ENCODE data around the gene NUP210.
A peak's percentile ranks its signal among the peaks of the same experiment; 100 is the strongest.

The NUP210 gene

GRCh38 chr3:13406190-13406589 is 13.9 kb downstream of the NUP210 start:
- Histone ChIP-seq H2AK5ac (ENCODE audit: low read depth, low read length) (no peak overlapping the region), H4K8ac (ENCODE audit: low read depth, low read length) (no peak overlapping the region), H3K4me1 (ENCODE audit: control insufficient read depth in 2 of 2, insufficient read depth in 1 of 2, low read depth in 1 of 2, low read length in 2 of 2) (peaks cover 11% of the 10 kb centered on the region in 2 donors), H3K9ac (ENCODE audit: low read depth, low read length, poor library complexity) (no peak overlapping the region), H3K23ac (ENCODE audit: low read depth, low read length, poor library complexity) (no peak overlapping the region), H2BK120ac (ENCODE audit: low read depth, low read length) (no peak overlapping the region), H2AFZ (ENCODE audit: low read length) (no peak overlapping the region), H3K14ac (ENCODE audit: low read length) (no peak overlapping the region), H2BK15ac (ENCODE audit: low read length) (no peak overlapping the region), H4K91ac (ENCODE audit: low read depth, low read length, poor library complexity) (no peak overlapping the region), H3K27ac (replicated peaks; ENCODE audit: low read length) (no peak overlapping the region), H3K27me3 (ENCODE audit: control insufficient read depth in 3 of 3, insufficient read depth in 3 of 3, low read depth in 1 of 3, low read length in 3 of 3) (no peaks in the 10 kb centered on the region), H3K4me2 (ENCODE audit: insufficient read depth, low read length, poor library complexity, severe bottlenecking) (no peak overlapping the region), H2BK12ac (ENCODE audit: low read length) (no peak overlapping the region), H3K4me3 (ENCODE audit: low read length in 2 of 2) (peak overlapping the region in 1 of 2 donors; percentile 2), H3K4ac (ENCODE audit: low read length) (no peak overlapping the region), H3K36me3 (replicated peaks in 1 of 2; ENCODE audit: control insufficient read depth in 2 of 2, insufficient read depth in 2 of 2, low read length in 2 of 2) (peaks cover 0 to 8% of the 10 kb centered on the region in 2 donors), H3K18ac (ENCODE audit: low read length) (no peak overlapping the region), H3K9me3 (replicated peaks in 1 of 2; ENCODE audit: control insufficient read depth in 2 of 2, insufficient read depth in 1 of 2, low read depth in 1 of 2, low read length in 2 of 2) (peaks cover 19 to 24% of the 10 kb centered on the region in 2 donors), H2BK5ac (ENCODE audit: low read length) (no peak overlapping the region), H3K79me1 (ENCODE audit: low read depth, low read length) (peaks cover 8% of the 10 kb centered on the region)
- DNase-seq (ENCODE audit: low spot score) = no peak
- WGBS, 2 donors (ENCODE audit: extremely low coverage in 2 of 2, insufficient read length in 2 of 2, insufficient replicate concordance in 1 of 2) = no CpG with 5 or more reads among the region's 5 CpGs

GRCh38 chr3:13405614-13406013 is 14.5 kb downstream of the NUP210 start:
- no CpG with 5 or more reads among the region's 1 CpG for WGBS, 2 donors (ENCODE audit: extremely low coverage in 2 of 2, insufficient read length in 2 of 2, insufficient replicate concordance in 1 of 2)
- Histone ChIP-seq H2BK15ac (ENCODE audit: low read length) (no peak overlapping the region), H3K9ac (ENCODE audit: low read depth, low read length, poor library complexity) (no peak overlapping the region)

DNA sequence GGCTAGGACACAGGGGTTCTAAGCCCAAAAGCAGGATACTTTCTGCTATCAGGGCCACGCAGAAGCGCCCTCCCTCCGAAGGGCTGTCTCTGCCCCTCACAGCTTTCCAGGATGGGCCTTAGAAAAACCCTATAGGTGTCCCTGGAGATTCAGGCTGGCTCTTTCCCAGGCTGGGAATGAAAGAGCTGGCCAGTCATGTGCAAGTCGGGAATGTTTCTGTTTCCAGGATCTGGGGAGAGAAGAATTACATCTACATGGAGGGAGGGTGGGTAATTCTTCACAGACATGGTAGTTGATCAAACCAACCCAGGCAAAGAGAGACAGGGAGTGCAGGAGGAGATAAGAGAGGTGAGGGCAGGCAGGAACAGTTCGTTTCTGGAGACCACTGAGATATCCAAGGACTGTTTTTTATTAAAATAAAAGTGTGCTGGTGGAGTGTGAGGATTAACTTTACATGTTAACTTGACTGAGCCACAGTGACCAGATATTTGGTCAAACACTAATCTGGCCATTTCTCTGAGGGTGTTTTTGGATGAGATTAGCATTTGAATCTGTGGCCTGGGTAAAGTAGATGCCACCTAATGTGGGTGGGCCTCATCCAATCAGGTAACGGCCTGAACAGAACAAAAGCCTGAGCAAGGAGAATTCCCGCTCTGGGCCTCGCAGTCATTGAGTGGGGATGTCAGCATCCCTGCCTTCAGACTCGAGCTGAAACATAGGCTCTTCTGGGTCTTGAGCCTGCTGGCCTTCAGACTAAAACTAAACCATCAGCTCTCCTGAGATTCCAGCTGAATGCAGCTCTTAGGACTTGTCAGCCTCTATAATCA is 15.3 kb downstream of the NUP210 start:
- Histone ChIP-seq H2BK12ac (ENCODE audit: low read length) (no peak overlapping the region), H3K23ac (ENCODE audit: low read depth, low read length, poor library complexity) (no peak overlapping the region), H3K4ac (ENCODE audit: low read length) (no peak overlapping the region), H3K14ac (ENCODE audit: low read length) (no peak overlapping the region), H4K8ac (ENCODE audit: low read depth, low read length) (no peak overlapping the region), H3K18ac (ENCODE audit: low read length) (no peak overlapping the region), H3K79me1 (ENCODE audit: low read depth, low read length) (peaks cover 8% of the 10 kb centered on the region), H2AFZ (ENCODE audit: low read length) (no peak overlapping the region), H3K9me3 (replicated peaks in 1 of 2; ENCODE audit: control insufficient read depth in 2 of 2, insufficient read depth in 1 of 2, low read depth in 1 of 2, low read length in 2 of 2) (peaks cover 19 to 24% of the 10 kb centered on the region in 2 donors), H3K36me3 (replicated peaks in 1 of 2; ENCODE audit: control insufficient read depth in 2 of 2, insufficient read depth in 2 of 2, low read length in 2 of 2) (peaks cover 0 to 8% of the 10 kb centered on the region in 2 donors), H2AK5ac (ENCODE audit: low read depth, low read length) (no peak overlapping the region), H3K27me3 (ENCODE audit: control insufficient read depth in 3 of 3, insufficient read depth in 3 of 3, low read depth in 1 of 3, low read length in 3 of 3) (no peaks in the 10 kb centered on the region), H2BK15ac (ENCODE audit: low read length) (no peak overlapping the region), H3K27ac (replicated peaks; ENCODE audit: low read length) (peak overlapping the region; percentile 9), H3K4me3 (ENCODE audit: low read length in 2 of 2) (no peak overlapping the region), H3K9ac (ENCODE audit: low read depth, low read length, poor library complexity) (no peak overlapping the region), H2BK5ac (ENCODE audit: low read length) (no peak overlapping the region), H4K91ac (ENCODE audit: low read depth, low read length, poor library complexity) (no peak overlapping the region), H3K4me1 (ENCODE audit: control insufficient read depth in 2 of 2, insufficient read depth in 1 of 2, low read depth in 1 of 2, low read length in 2 of 2) (peaks cover 11% of the 10 kb centered on the region in 2 donors), H2BK120ac (ENCODE audit: low read depth, low read length) (no peak overlapping the region), H3K4me2 (ENCODE audit: insufficient read depth, low read length, poor library complexity, severe bottlenecking) (no peak overlapping the region)
- no peak for DNase-seq (ENCODE audit: low spot score)
- WGBS, 2 donors (ENCODE audit: extremely low coverage in 2 of 2, insufficient read length in 2 of 2, insufficient replicate concordance in 1 of 2) = no CpG with 5 or more reads among the region's 9 CpGs

More at GRCh38 chr3:13405614-13406013, 14.5 kb downstream of the NUP210 start:
- H2BK12ac ChIP-seq (ENCODE audit: low read length) = no peak overlapping the region
- no peak for DNase-seq (ENCODE audit: low spot score)
- no peak overlapping the region for H4K91ac ChIP-seq (ENCODE audit: low read depth, low read length, poor library complexity)
- no peak overlapping the region for H3K18ac ChIP-seq (ENCODE audit: low read length)
- no peak overlapping the region for H3K27ac ChIP-seq (replicated peaks; ENCODE audit: low read length)
- H3K4me2 ChIP-seq (ENCODE audit: insufficient read depth, low read length, poor library complexity, severe bottlenecking) = no peak overlapping the region
- H3K36me3 ChIP-seq (replicated peaks in 1 of 2; ENCODE audit: control insufficient read depth in 2 of 2, insufficient read depth in 2 of 2, low read length in 2 of 2) = peaks cover 0 to 8% of the 10 kb centered on the region in 2 donors
- peaks cover 11% of the 10 kb centered on the region in 2 donors for H3K4me1 ChIP-seq (ENCODE audit: control insufficient read depth in 2 of 2, insufficient read depth in 1 of 2, low read depth in 1 of 2, low read length in 2 of 2)
- H3K79me1 ChIP-seq (ENCODE audit: low read depth, low read length) = peaks cover 8% of the 10 kb centered on the region
- no peak overlapping the region for H4K8ac ChIP-seq (ENCODE audit: low read depth, low read length)
- no peak overlapping the region for H3K4ac ChIP-seq (ENCODE audit: low read length)
- no peak overlapping the region for H2AFZ ChIP-seq (ENCODE audit: low read length)
- H3K4me3 ChIP-seq (ENCODE audit: low read length in 2 of 2) = no peak overlapping the region
- no peak overlapping the region for H2AK5ac ChIP-seq (ENCODE audit: low read depth, low read length)
- peaks cover 19 to 24% of the 10 kb centered on the region in 2 donors for H3K9me3 ChIP-seq (replicated peaks in 1 of 2; ENCODE audit: control insufficient read depth in 2 of 2, insufficient read depth in 1 of 2, low read depth in 1 of 2, low read length in 2 of 2)
- no peak overlapping the region for H2BK5ac ChIP-seq (ENCODE audit: low read length)
- no peak overlapping the region for H3K14ac ChIP-seq (ENCODE audit: low read length)
- H3K23ac ChIP-seq (ENCODE audit: low read depth, low read length, poor library complexity) = no peak overlapping the region
- H3K27me3 ChIP-seq (ENCODE audit: control insufficient read depth in 3 of 3, insufficient read depth in 3 of 3, low read depth in 1 of 3, low read length in 3 of 3) = no peaks in the 10 kb centered on the region
- H2BK120ac ChIP-seq (ENCODE audit: low read depth, low read length) = no peak overlapping the region

DNA sequence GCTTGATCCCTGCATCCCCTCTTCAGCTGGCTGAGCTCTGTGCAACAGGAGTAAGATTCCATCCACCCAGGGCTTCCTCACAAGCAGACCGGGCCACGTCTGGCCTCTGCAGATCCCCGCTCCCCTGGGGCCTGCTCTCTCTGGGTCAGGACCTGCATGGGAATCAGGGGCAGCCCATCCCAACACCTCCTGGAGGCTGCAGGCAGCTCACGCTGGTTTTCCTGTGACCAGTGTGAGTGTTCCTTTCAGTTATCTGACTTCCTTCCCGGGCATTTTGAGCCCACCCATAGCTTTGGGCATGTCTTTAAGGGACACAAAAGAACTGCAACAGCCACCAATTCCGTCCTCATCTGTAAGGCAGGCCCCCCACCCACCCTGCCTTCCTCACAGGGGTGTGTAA is 16.3 kb downstream of the NUP210 start:
- H3K18ac ChIP-seq (ENCODE audit: low read length) = peak overlapping the region; percentile 68
- H3K9ac ChIP-seq (ENCODE audit: low read depth, low read length, poor library complexity) = peak overlapping the region; percentile 7
- H2BK15ac ChIP-seq (ENCODE audit: low read length) = no peak overlapping the region
- H3K14ac ChIP-seq (ENCODE audit: low read length) = no peak overlapping the region
- H2AFZ ChIP-seq (ENCODE audit: low read length) = peak overlapping the region; percentile 26
- DNase-seq (ENCODE audit: low spot score) = no peak
- H3K27me3 ChIP-seq (ENCODE audit: control insufficient read depth in 3 of 3, insufficient read depth in 3 of 3, low read depth in 1 of 3, low read length in 3 of 3) = no peaks in the 10 kb centered on the region
- peak overlapping the region; percentile 63 for H3K27ac ChIP-seq (replicated peaks; ENCODE audit: low read length)
- no peak overlapping the region for H3K4me2 ChIP-seq (ENCODE audit: insufficient read depth, low read length, poor library complexity, severe bottlenecking)
- no CpG with 5 or more reads among the region's 6 CpGs for WGBS, 2 donors (ENCODE audit: extremely low coverage in 2 of 2, insufficient read length in 2 of 2, insufficient replicate concordance in 1 of 2)
- H3K36me3 ChIP-seq (replicated peaks in 1 of 2; ENCODE audit: control insufficient read depth in 2 of 2, insufficient read depth in 2 of 2, low read length in 2 of 2) = peaks cover 2 to 8% of the 10 kb centered on the region in 2 donors
- H4K91ac ChIP-seq (ENCODE audit: low read depth, low read length, poor library complexity) = no peak overlapping the region
- H2BK12ac ChIP-seq (ENCODE audit: low read length) = no peak overlapping the region
- peaks cover 15 to 17% of the 10 kb centered on the region in 2 donors for H3K9me3 ChIP-seq (replicated peaks in 1 of 2; ENCODE audit: control insufficient read depth in 2 of 2, insufficient read depth in 1 of 2, low read depth in 1 of 2, low read length in 2 of 2)
- no peak overlapping the region for H2BK120ac ChIP-seq (ENCODE audit: low read depth, low read length)
- H2BK5ac ChIP-seq (ENCODE audit: low read length) = no peak overlapping the region
- peak overlapping the region; percentile 29 for H2AK5ac ChIP-seq (ENCODE audit: low read depth, low read length)
- H3K79me1 ChIP-seq (ENCODE audit: low read depth, low read length) = peaks cover 11% of the 10 kb centered on the region
- no peak overlapping the region for H3K23ac ChIP-seq (ENCODE audit: low read depth, low read length, poor library complexity)
- no peak overlapping the region for H4K8ac ChIP-seq (ENCODE audit: low read depth, low read length)
- H3K4me1 ChIP-seq (ENCODE audit: control insufficient read depth in 2 of 2, insufficient read depth in 1 of 2, low read depth in 1 of 2, low read length in 2 of 2) = peaks cover 11% of the 10 kb centered on the region in 2 donors
- H3K4me3 ChIP-seq (ENCODE audit: low read length in 2 of 2) = no peak overlapping the region
- no peak overlapping the region for H3K4ac ChIP-seq (ENCODE audit: low read length)
